DMS153 (cell line): ENCODE measurements around the gene PRSS56.

Experiments used
- DNase-seq: peaks from one replicate; lab custom pipeline; 2025; lab: John Stamatoyannopoulos, UW

The PRSS56 gene

GRCh38 chr2:232573042-232573441 is 52.9 kb downstream of the PRSS56 start:
- DNase-seq = no peak

- DNase-seq = no peak
Observed at GRCh38 chr2:232573771-232574435, 53.7 kb downstream of the PRSS56 start.

GRCh38 chr2:232574674-232575403 is 54.7 kb downstream of the PRSS56 start:
- no peak for DNase-seq
